NT2/D1 (cell line): ENCODE results near the gene PGK1.
"Not testable (repeated sequence)": the region's sequence is repeated elsewhere in the genome, so short reads cannot be mapped to it uniquely, and the experiment has no call there.

Source experiments
- SUZ12 ChIP-seq: IDR thresholded peaks from 2 replicates; pipeline ENCODE4 v1.6.1; 2011; ENCODE audit not compliant: insufficient read length, insufficient read depth; ENCODE audit errors: extremely low read depth
- ZNF274 ChIP-seq: IDR thresholded peaks from 2 replicates; pipeline ENCODE4 v1.6.1; 2011; ENCODE audit warnings: mild to moderate bottlenecking, low read depth, low read length

- TF ChIP-seq SUZ12, ZNF274: not testable (repeated sequence)
Observed at GRCh38 chrX:78125781-78126180, 21.7 kb downstream of the PGK1 start.
